SK-N-SH (cell line): ENCODE measurements around the gene GSTCD. TPM values are rescaled to one million over a fixed set of nuclear protein-coding genes. Genes with fewer than 3 reads are reported as not detected.

Experiments used
- CTCF ChIA-PET: fragments of 300-600, 350-600 bp; formaldehyde crosslinking; extraction: SDS; loops from one replicate; lab custom pipeline; 2021; lab: Yijun Ruan, JAX
- POLR2A ChIA-PET: fragments of 350-600 bp; sonication (Branson Sonifier 250); formaldehyde crosslinking; extraction: SDS; loops from one replicate; lab custom pipeline; 2020; ENCODE audit warnings: antibody characterized with exemption, inconsistent platforms; lab: Yijun Ruan, JAX
- DNase-seq: peaks from one replicate; pipeline ENCODE4 v3.0.0; 2012
- H2AFZ ChIP-seq: fragments of 200-600 bp; sonication (generic); 2 replicates; pipeline ENCODE4 v1.8.1; 2016; ENCODE audit warnings: antibody characterized with exemption, mild to moderate bottlenecking, low read depth
- H3F3A ChIP-seq: fragments of 200-600 bp; sonication (generic); replicated peaks from 2 replicates; pipeline ENCODE3; 2016; ENCODE audit warnings: antibody characterized with exemption, mild to moderate bottlenecking; ENCODE audit not compliant: insufficient read depth
- H3K27ac ChIP-seq, 2 experiments: fragments of 200-500 bp in 1 of 2; fragments of 200-600 bp in 1 of 2; sonication (Bioruptor generic) in 1 of 2; sonication (generic), shearing (Covaris generic) in 1 of 2; 2 replicates each; pipeline versions ENCODE4 v1.5.1 to v1.6.1; 2014 to 2016; ENCODE audit warnings: low read depth in 2 of 2, inconsistent platforms in 1 of 2, low read length in 1 of 2, mild to moderate bottlenecking in 1 of 2, mixed read lengths in 1 of 2
- H3K27me3 ChIP-seq: fragments of 200-600 bp; sonication (generic), shearing (Covaris generic); 2 replicates; pipeline ENCODE4 v1.6.1; 2016; ENCODE audit warnings: mixed run types; ENCODE audit not compliant: insufficient read depth
- H3K36me3 ChIP-seq, 2 experiments: fragments of 200-500 bp in 1 of 2; fragments of 200-600 bp in 1 of 2; sonication (Bioruptor generic) in 1 of 2; sonication (generic) in 1 of 2; replicated peaks in 1 of 2; 2 replicates each; pipeline versions ENCODE3 to v1.5.1; 2014 to 2016; ENCODE audit warnings: low read length in 1 of 2, mild to moderate bottlenecking in 1 of 2; ENCODE audit not compliant: insufficient read depth in 2 of 2, control insufficient read depth in 1 of 2
- H3K4me1 ChIP-seq, 2 experiments: fragments of 200-500 bp in 1 of 2; fragments of 200-600 bp in 1 of 2; sonication (Bioruptor generic) in 1 of 2; sonication (generic), shearing (Covaris generic) in 1 of 2; 2 replicates each; pipeline versions ENCODE4 v1.5.1 to v1.6.1; 2014 to 2016; ENCODE audit warnings: low read depth in 1 of 2, low read length in 1 of 2, mixed run types in 1 of 2; ENCODE audit not compliant: insufficient read depth in 2 of 2, control insufficient read depth in 1 of 2
- H3K4me2 ChIP-seq: fragments of 200-600 bp; sonication (generic), shearing (Covaris generic); 2 replicates; pipeline ENCODE4 v1.6.1; 2017; ENCODE audit warnings: mixed run types
- H3K4me3 ChIP-seq, 2 experiments: fragments of 200-500 bp in 1 of 2; fragments of 200-600 bp in 1 of 2; sonication (Bioruptor generic) in 1 of 2; sonication (generic), shearing (Covaris generic) in 1 of 2; 2 replicates each; pipeline versions ENCODE4 v1.5.1 to v1.8.1; 2014 to 2016; ENCODE audit warnings: low read depth in 2 of 2, inconsistent platforms in 1 of 2, low read length in 1 of 2, mild to moderate bottlenecking in 1 of 2, mixed read lengths in 1 of 2, moderate library complexity in 1 of 2
- H3K79me2 ChIP-seq: fragments of 200-600 bp; sonication (generic); 2 replicates; pipeline ENCODE4 v1.8.1; 2017; ENCODE audit warnings: mild to moderate bottlenecking; ENCODE audit not compliant: insufficient read depth
- H3K9ac ChIP-seq: fragments of 200-600 bp; sonication (generic); 2 replicates; pipeline ENCODE4 v1.6.1; 2017; ENCODE audit warnings: mixed run types
- H3K9me2 ChIP-seq: fragments of 200-600 bp; sonication (generic); 2 replicates; pipeline ENCODE4 v1.6.1; 2017; ENCODE audit warnings: mixed run types
- H3K9me3 ChIP-seq: fragments of 200-600 bp; sonication (generic); 2 replicates; pipeline ENCODE4 v1.6.1; 2017; ENCODE audit warnings: mixed run types, mild to moderate bottlenecking, moderate library complexity
- H4K20me1 ChIP-seq: fragments of 200-600 bp; sonication (generic); 2 replicates; pipeline ENCODE4 v1.6.1; 2017; ENCODE audit warnings: mild to moderate bottlenecking, mixed run types; ENCODE audit not compliant: insufficient read depth
- CHD2 ChIP-seq: fragments of 150-350 bp; IDR thresholded peaks from 2 replicates; pipeline ENCODE4 v1.6.1; 2018; ENCODE audit warnings: low read length; ENCODE audit not compliant: partially characterized antibody
- EP300 ChIP-seq, 2 experiments: IDR thresholded peaks; 2 replicates each; pipeline versions ENCODE4 v1.4.0 to v1.6.1; 2012; ENCODE audit warnings: borderline replicate concordance in 1 of 2, low read depth in 1 of 2, low read length in 1 of 2
- EZH2phosphoT487 ChIP-seq: fragments of 200-600 bp; sonication (generic); IDR thresholded peaks from 2 replicates; pipeline ENCODE4 v1.6.1; 2017; ENCODE audit warnings: low read depth, mixed run types, mild to moderate bottlenecking, antibody characterized with exemption, moderate library complexity, borderline replicate concordance
- FOXM1 ChIP-seq: IDR thresholded peaks from 2 replicates; pipeline ENCODE4 v1.4.0; 2012; ENCODE audit warnings: low read depth, mild to moderate bottlenecking
- GABPA ChIP-seq: IDR thresholded peaks from 2 replicates; pipeline ENCODE4 v1.4.0; 2012; ENCODE audit warnings: low read depth, mild to moderate bottlenecking
- GATA2 ChIP-seq: sonication (generic); formaldehyde crosslinking; IDR thresholded peaks from 2 replicates; pipeline ENCODE4 v1.5.0; 2020; ENCODE audit warnings: mild to moderate bottlenecking, missing genetic modification reagents
- JUND ChIP-seq: IDR thresholded peaks from 2 replicates; pipeline ENCODE4 v1.4.0; 2012
- NRF1 ChIP-seq: IDR thresholded peaks from 2 replicates; pipeline ENCODE4 v1.6.1; 2012; ENCODE audit warnings: low read depth, mild to moderate bottlenecking, low read length
- SMC3 ChIP-seq: IDR thresholded peaks from 2 replicates; pipeline ENCODE4 v1.6.1; 2012; ENCODE audit warnings: low read depth, low read length, improper control_type of control experiment
- TAF1 ChIP-seq: IDR thresholded peaks from 2 replicates; pipeline ENCODE4 v1.6.1; 2012; ENCODE audit warnings: low read depth, mild to moderate bottlenecking, low read length, moderate library complexity, borderline replicate concordance
- WGBS: methylation state at CpG from one replicate; pipeline ENCODE4 v1.1.6; 2017; ENCODE audit warnings: low lambda C conversion rate; 5-methylcytosine and 5-hydroxymethylcytosine counted together
- polyA plus RNA-seq, 3 experiments: library from polyadenylated mRNA; depleted of rRNA; stranded (reverse); fragments of >200 nt; gene quantifications; 2 replicates each; pipeline ENCODE4 v1.2.3, GENCODE V29; 2012
- TF ChIP-seq, protein P1 (sequence below): fragments of 150-350 bp; IDR thresholded peaks from 2 replicates; pipeline ENCODE4 v1.6.1; 2017; ENCODE audit warnings: antibody characterized with exemption, low read length, low read depth, borderline replicate concordance
- TF ChIP-seq, protein P2 (sequence below): fragments of 200-600 bp; sonication (generic); IDR thresholded peaks from 2 replicates; pipeline ENCODE4 v1.6.1; 2017; ENCODE audit warnings: antibody characterized with exemption, mild to moderate bottlenecking, moderate library complexity
- TF ChIP-seq, protein P3 (sequence below): IDR thresholded peaks from 2 replicates; pipeline ENCODE4 v1.4.0; 2012; ENCODE audit warnings: low read depth
- TF ChIP-seq, protein P4 (sequence below): IDR thresholded peaks from 2 replicates; pipeline ENCODE4; 2012
- TF ChIP-seq, protein P5 (sequence below): IDR thresholded peaks from 2 replicates; pipeline ENCODE4 v1.6.1; 2012; ENCODE audit warnings: mild to moderate bottlenecking, low read depth, low read length, moderate library complexity

Gene GSTCD
- polyA plus RNA-seq, 1 of the 3 experiments (the other 2 are of a cell fraction), result 4.8 TPM

DNA sequence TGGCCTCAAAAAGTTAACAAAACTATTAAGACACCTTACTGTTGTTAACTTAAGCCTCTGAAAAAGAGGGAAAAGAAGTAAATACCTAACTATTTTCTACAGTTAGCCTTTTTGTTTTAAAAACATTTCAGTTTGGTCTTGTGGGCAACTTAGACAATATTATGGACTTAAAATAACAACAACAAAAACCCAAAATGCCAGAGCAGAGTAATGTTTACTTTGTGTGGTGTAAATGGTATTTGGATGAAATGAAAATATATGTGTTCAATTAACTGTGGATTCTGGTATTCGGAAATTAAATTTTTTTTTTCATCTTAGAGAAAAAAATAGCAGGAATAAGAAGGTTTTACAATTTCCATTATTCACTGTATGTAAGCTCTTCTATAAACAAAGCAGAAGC lies 107.1 kb downstream of the GSTCD start:
- no peak for TF ChIP-seq TAF1
- Histone ChIP-seq H3K27ac (no peak overlapping the region), H3K36me3 (no peaks in the 10 kb centered on the region), H3K4me3 (no peak overlapping the region), H3K9me3 (no peaks in the 10 kb centered on the region), H3K9ac (no peak overlapping the region), H3K4me1 (no peaks in the 10 kb centered on the region; a peak in 1 of 4 replicates), H2AFZ (no peak overlapping the region), H3K27me3 (no peaks in the 10 kb centered on the region), H3F3A (peaks cover 6% of the 10 kb centered on the region), H3K79me2 (no peaks in the 10 kb centered on the region), H4K20me1 (no peaks in the 10 kb centered on the region), H3K9me2 (no peaks in the 10 kb centered on the region), H3K4me2 (no peak overlapping the region)
- DNase-seq, result no peak
- ChIA-PET CTCF (no interaction called here), POLR2A (no interaction called here)
- WGBS, result 91% methylated on average over 1 of the region's 1 CpG

DNA sequence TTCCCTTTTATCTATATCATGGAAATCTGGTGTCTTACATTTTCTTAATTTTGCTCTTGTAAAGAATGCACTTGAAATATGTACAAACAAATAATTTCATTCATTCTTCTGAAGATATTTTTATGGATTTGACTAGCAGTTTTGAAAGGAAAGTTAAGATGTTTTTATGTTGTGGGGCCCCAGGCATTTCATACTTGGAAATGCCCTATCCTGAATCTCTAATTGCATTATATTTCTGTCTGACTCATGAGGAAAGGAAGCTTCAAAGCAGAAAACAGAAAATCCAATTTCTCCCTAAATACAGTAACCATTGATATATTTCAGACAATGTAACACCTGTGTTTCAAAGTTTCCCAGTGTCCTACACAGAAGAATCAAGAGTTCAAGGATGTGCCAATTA lies 113.5 kb downstream of the GSTCD start:
- no peak for TF ChIP-seq EP300 (IDR thresholded peaks at IDR 0.05; ENCODE audit: borderline replicate concordance in 1 of 2, low read depth in 1 of 2, low read length in 1 of 2)
- no peak for TF ChIP-seq EZH2phosphoT487
- no peak for TF ChIP-seq SMC3
- TF ChIP-seq JUND, result no peak
- TF ChIP-seq, protein P1, sequence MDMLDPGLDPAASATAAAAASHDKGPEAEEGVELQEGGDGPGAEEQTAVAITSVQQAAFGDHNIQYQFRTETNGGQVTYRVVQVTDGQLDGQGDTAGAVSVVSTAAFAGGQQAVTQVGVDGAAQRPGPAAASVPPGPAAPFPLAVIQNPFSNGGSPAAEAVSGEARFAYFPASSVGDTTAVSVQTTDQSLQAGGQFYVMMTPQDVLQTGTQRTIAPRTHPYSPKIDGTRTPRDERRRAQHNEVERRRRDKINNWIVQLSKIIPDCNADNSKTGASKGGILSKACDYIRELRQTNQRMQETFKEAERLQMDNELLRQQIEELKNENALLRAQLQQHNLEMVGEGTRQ, result no peak
- Histone ChIP-seq H3K9me2 (no peaks in the 10 kb centered on the region), H4K20me1 (no peaks in the 10 kb centered on the region), H3K9ac (no peak overlapping the region), H3K27ac (no peak overlapping the region), H3K27me3 (no peaks in the 10 kb centered on the region), H3K36me3 (peaks cover 0 to 3% of the 10 kb centered on the region in 2 experiments), H3K4me2 (no peak overlapping the region), H3K79me2 (no peaks in the 10 kb centered on the region), H3K4me1 (no peaks in the 10 kb centered on the region; a peak in 1 of 4 replicates), H3K9me3 (no peaks in the 10 kb centered on the region), H2AFZ (no peak overlapping the region), H3F3A (no peaks in the 10 kb centered on the region), H3K4me3 (no peak overlapping the region)
- ChIA-PET POLR2A (no interaction called here), CTCF (no interaction called here)
- DNase-seq, result no peak

DNA sequence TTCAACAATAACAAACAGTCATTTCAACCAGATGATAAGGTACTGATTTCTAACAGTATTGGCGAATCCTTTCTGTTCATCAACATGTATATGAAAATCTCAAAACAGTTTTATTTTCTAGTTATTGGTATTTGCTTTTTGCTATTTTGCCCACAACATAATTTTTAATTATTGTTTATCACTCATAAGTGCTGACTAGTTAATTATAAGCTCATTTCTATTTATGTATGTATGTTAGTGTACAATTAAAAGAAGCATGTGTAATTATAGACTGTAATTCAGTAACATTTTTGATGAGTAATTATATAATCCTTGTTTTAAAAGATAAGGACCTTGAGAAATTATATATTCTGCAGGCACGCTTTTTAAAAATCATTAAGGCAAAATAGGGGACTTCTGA lies 119.5 kb downstream of the GSTCD start:
- CTCF ChIA-PET, result no interaction called here
- POLR2A ChIA-PET, result no interaction called here
- Histone ChIP-seq H3K4me2 (no peak overlapping the region), H2AFZ (no peak overlapping the region), H3K27ac (no peak overlapping the region), H3K9ac (no peak overlapping the region), H3K9me2 (0 out of 2 replicates have a peak, but pooled peaks cover 3% of the 10 kb centered on the region), H3K36me3 (peaks cover 0 to 12% of the 10 kb centered on the region in 2 experiments), H3F3A (no peaks in the 10 kb centered on the region), H3K27me3 (no peaks in the 10 kb centered on the region), H3K4me3 (no peak overlapping the region), H3K79me2 (no peaks in the 10 kb centered on the region), H3K9me3 (no peaks in the 10 kb centered on the region), H4K20me1 (no peaks in the 10 kb centered on the region), H3K4me1 (no peaks in the 10 kb centered on the region)
- no peak for DNase-seq
- WGBS, result 97% methylated on average over 2 of the region's 2 CpGs
- TF ChIP-seq GATA2 (CRISPR knock-in tag) (no peak), GABPA (no peak), CHD2 (no peak), FOXM1 (no peak), NRF1 (no peak), EZH2phosphoT487 (no peak)
- TF ChIP-seq, protein P2, sequence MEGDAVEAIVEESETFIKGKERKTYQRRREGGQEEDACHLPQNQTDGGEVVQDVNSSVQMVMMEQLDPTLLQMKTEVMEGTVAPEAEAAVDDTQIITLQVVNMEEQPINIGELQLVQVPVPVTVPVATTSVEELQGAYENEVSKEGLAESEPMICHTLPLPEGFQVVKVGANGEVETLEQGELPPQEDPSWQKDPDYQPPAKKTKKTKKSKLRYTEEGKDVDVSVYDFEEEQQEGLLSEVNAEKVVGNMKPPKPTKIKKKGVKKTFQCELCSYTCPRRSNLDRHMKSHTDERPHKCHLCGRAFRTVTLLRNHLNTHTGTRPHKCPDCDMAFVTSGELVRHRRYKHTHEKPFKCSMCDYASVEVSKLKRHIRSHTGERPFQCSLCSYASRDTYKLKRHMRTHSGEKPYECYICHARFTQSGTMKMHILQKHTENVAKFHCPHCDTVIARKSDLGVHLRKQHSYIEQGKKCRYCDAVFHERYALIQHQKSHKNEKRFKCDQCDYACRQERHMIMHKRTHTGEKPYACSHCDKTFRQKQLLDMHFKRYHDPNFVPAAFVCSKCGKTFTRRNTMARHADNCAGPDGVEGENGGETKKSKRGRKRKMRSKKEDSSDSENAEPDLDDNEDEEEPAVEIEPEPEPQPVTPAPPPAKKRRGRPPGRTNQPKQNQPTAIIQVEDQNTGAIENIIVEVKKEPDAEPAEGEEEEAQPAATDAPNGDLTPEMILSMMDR, result no peak
- TF ChIP-seq, protein P3, sequence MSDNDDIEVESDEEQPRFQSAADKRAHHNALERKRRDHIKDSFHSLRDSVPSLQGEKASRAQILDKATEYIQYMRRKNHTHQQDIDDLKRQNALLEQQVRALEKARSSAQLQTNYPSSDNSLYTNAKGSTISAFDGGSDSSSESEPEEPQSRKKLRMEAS, result no peak
- TF ChIP-seq, protein P4, sequence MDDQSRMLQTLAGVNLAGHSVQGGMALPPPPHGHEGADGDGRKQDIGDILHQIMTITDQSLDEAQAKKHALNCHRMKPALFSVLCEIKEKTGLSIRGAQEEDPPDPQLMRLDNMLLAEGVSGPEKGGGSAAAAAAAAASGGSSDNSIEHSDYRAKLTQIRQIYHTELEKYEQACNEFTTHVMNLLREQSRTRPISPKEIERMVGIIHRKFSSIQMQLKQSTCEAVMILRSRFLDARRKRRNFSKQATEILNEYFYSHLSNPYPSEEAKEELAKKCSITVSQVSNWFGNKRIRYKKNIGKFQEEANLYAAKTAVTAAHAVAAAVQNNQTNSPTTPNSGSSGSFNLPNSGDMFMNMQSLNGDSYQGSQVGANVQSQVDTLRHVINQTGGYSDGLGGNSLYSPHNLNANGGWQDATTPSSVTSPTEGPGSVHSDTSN, result no peak
- TF ChIP-seq, protein P5, sequence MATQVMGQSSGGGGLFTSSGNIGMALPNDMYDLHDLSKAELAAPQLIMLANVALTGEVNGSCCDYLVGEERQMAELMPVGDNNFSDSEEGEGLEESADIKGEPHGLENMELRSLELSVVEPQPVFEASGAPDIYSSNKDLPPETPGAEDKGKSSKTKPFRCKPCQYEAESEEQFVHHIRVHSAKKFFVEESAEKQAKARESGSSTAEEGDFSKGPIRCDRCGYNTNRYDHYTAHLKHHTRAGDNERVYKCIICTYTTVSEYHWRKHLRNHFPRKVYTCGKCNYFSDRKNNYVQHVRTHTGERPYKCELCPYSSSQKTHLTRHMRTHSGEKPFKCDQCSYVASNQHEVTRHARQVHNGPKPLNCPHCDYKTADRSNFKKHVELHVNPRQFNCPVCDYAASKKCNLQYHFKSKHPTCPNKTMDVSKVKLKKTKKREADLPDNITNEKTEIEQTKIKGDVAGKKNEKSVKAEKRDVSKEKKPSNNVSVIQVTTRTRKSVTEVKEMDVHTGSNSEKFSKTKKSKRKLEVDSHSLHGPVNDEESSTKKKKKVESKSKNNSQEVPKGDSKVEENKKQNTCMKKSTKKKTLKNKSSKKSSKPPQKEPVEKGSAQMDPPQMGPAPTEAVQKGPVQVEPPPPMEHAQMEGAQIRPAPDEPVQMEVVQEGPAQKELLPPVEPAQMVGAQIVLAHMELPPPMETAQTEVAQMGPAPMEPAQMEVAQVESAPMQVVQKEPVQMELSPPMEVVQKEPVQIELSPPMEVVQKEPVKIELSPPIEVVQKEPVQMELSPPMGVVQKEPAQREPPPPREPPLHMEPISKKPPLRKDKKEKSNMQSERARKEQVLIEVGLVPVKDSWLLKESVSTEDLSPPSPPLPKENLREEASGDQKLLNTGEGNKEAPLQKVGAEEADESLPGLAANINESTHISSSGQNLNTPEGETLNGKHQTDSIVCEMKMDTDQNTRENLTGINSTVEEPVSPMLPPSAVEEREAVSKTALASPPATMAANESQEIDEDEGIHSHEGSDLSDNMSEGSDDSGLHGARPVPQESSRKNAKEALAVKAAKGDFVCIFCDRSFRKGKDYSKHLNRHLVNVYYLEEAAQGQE, result no peak
